ENCODE data around the gene EML4.

EML4 gene

DNA sequence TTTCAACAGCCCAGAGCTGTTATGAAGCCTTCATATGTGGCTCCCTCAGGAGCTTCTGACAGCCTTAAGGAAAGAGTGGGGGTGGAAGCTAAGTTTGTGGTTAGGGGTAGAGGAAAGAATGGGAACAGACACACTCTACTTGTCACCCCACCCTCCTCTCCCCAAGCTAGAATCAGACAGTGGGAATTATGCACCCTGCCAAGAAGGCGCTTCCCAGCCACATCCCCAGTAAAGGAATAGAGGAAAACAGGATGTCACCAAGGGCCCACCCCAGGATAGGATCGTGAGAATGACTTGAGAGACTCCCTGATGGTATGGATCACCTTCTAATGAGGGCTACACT, 32.4 kb upstream of the EML4 start:
- DNase-seq (ENCODE audit: low read depth, low spot score), result no peak
- H3K4me3 ChIP-seq (ENCODE audit: low read length), result no peak overlapping the region

- no peak for DNase-seq (ENCODE audit: low read depth, low spot score)
- H3K4me3 ChIP-seq (ENCODE audit: low read length), result no peak overlapping the region
These were observed 31.9 kb upstream of the EML4 start for GRCh38 chr2:42137125-42137841.

GRCh38 chr2:42138163-42139015, 30.8 kb upstream of the EML4 start:
- no peak for DNase-seq (ENCODE audit: low read depth, low spot score)
- no peak overlapping the region for H3K4me3 ChIP-seq (ENCODE audit: low read length)

- H3K4me3 ChIP-seq (ENCODE audit: low read length), result no peak overlapping the region
These were observed 30.1 kb upstream of the EML4 start for GRCh38 chr2:42139101-42139500.

DNA sequence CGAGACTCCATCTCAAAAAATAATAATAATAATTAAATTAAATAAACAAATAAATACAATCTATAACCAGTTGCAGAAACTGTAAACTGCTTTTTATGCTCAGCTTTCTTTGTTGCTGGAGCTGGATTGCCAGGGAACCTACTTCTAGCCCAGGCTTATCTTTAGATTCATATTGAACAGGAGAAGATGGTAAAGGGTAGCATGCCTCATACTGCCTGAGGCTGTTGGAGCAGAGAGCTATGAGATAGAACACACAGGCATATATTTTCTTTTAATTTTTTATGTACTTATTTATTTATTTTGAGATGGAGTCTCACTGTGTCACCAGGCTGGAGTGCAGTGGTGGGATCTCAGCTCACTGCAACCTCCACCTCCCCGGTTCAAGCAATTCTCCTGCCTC, 28.7 kb upstream of the EML4 start:
- H3K4me3 ChIP-seq (ENCODE audit: low read length), result no peak overlapping the region
- DNase-seq (ENCODE audit: low read depth, low spot score), result no peak

More at GRCh38 chr2:42139101-42139500, 30.1 kb upstream of the EML4 start:
- DNase-seq (ENCODE audit: low read depth, low spot score), result no peak

- no peak overlapping the region for H3K4me3 ChIP-seq (ENCODE audit: low read length)
- no peak for DNase-seq (ENCODE audit: low read depth, low spot score)
These were observed 27.2 kb upstream of the EML4 start for GRCh38 chr2:42141687-42142546.

GRCh38 chr2:42142547-42143184, 26.5 kb upstream of the EML4 start:
- DNase-seq (ENCODE audit: low read depth, low spot score), result no peak
- no peak overlapping the region for H3K4me3 ChIP-seq (ENCODE audit: low read length)

GRCh38 chr2:42147641-42148274, 21.4 kb upstream of the EML4 start:
- DNase-seq (ENCODE audit: low read depth, low spot score), result no peak

DNA sequence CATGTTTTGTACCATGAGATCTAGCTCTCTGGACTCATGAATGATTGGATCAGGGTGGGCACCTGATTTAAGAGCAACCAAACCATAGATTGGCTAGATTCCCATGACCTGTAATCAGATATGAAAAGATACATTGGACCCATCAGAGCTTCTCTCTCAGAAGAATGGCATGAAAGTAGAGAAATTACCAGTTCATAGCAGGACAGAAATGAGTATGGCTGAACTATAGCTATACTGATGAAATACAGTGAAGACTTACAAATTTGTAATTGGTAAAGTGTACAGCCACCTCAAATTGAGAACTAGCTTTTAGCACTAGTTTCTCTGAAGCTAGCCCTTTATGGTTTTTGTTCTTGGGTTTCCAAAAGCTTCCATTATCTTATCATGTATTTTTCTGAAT, 19.0 kb upstream of the EML4 start:
- DNase-seq (ENCODE audit: low read depth, low spot score), result no peak
- no peak overlapping the region for H3K4me3 ChIP-seq (ENCODE audit: low read length)

More at GRCh38 chr2:42147641-42148274, 21.4 kb upstream of the EML4 start:
- H3K4me3 ChIP-seq (ENCODE audit: low read length), result no peak overlapping the region

GRCh38 chr2:42153944-42154581, 15.1 kb upstream of the EML4 start:
- no peak for DNase-seq (ENCODE audit: low read depth, low spot score)

DNA sequence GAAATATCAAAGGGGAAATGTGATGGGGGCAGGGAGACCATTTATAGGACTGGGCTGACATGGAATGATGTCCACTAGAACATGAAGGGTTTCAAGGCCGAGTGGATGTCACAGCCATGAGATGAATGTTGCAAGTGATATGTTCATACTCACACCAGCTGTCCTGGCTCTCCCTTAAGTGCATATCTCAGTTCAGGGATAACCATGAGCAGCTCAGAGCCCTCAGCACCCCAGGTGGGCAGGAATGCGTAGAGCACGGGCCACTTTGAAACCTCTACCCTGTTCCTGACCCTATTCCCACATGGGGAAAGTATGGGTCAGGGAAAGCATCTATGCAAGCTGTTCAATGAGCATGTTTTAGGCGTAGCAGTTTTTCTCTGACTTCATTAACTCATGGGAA, 12.4 kb upstream of the EML4 start:
- H3K4me3 ChIP-seq (ENCODE audit: low read length), result no peak overlapping the region
- no peak for DNase-seq (ENCODE audit: low read depth, low spot score)

More at GRCh38 chr2:42153944-42154581, 15.1 kb upstream of the EML4 start:
- H3K4me3 ChIP-seq (ENCODE audit: low read length), result no peak overlapping the region

DNA sequence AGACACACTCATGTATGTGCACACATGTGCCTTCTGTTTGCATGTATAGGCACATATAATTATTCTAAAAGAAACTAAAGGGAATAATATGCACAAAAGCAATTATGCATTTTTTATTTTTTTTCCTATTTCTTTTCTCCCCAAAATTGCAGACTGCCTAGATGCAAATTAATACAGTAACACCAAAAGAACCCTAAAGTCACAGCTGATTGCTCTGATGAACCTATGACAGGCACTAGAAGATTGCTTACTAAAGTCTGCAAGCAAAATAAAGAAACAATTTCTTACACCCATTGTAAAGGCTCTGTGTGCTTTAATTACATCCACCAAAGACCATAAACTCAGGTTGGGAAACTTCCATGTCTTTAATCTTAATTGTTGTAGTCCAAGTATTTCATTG, 7.7 kb upstream of the EML4 start:
- DNase-seq (ENCODE audit: low read depth, low spot score), result no peak
- no peak overlapping the region for H3K4me3 ChIP-seq (ENCODE audit: low read length)

- DNase-seq (ENCODE audit: low read depth, low spot score), result no peak
- H3K4me3 ChIP-seq (ENCODE audit: low read length), result no peak overlapping the region
These were observed 5.6 kb upstream of the EML4 start for GRCh38 chr2:42163444-42164045.

DNA sequence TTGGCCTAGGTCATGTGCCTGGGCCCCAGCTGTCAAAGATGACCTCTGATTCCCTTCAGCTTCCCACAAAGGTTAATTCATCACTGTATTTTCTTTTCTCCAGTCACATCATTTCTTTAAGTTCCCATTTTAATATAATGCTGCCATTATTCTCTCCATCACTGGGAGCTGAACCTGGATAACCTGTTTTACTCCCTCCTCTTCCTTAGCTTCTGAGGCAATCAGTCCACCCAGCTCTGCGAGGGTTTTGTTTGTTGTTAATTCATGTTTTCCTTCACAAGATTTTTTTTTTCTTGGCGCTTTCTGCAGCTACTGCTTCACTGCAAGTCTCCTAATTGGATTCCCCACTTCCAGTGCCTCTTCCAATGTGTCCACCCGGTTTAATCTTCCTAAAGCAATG, 5.1 kb upstream of the EML4 start:
- DNase-seq (ENCODE audit: low read depth, low spot score), result no peak
- no peak overlapping the region for H3K4me3 ChIP-seq (ENCODE audit: low read length)

GRCh38 chr2:42164971-42165370, 4.2 kb upstream of the EML4 start:
- no peak overlapping the region for H3K4me3 ChIP-seq (ENCODE audit: low read length)
- no peak for DNase-seq (ENCODE audit: low read depth, low spot score)

DNA sequence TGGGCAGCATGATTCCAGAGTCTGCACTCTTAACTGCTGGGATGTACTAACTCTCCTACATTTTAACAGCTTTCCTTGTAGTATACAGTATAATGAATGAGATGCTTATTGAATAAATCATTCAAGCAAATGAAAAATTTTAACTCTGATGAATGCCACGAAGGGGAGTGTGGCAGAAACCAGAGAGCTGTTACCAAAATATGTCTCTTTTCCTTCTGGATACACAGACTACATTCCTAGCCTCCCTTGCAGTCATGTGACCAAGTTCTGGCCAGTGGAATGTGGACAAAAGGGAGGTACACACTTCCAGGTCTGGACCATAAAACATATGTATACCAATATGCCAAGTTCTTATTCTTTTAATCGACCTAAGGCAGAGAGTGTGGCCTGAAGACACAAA, 1.7 kb upstream of the EML4 start:
- no peak overlapping the region for H3K4me3 ChIP-seq (ENCODE audit: low read length)
- DNase-seq (ENCODE audit: low read depth, low spot score), result no peak

- no peak overlapping the region for H3K4me3 ChIP-seq (ENCODE audit: low read length)
- DNase-seq (ENCODE audit: low read depth, low spot score), result no peak
These were observed 574 bp upstream of the EML4 start for GRCh38 chr2:42168459-42169099.
